ENCODE measurements around the gene COX6A1. TPM values are rescaled to one million over a fixed set of nuclear protein-coding genes. Genes with fewer than 3 reads are reported as not detected.
A peak's percentile ranks its signal among the peaks of the same experiment; 100 is the strongest.
"Not testable (repeated sequence)": the region's sequence is repeated elsewhere in the genome, so short reads cannot be mapped to it uniquely, and the experiment has no call there.

Gene COX6A1
- total and polyA plus RNA-seq, 12 donors, result 101 to 859 (median 160) TPM

GRCh38 chr12:120480211-120480610 is 42.3 kb downstream of the COX6A1 start:
- DNase-seq (no peak), ATAC-seq (no peak)
- Histone ChIP-seq H3K36me3 (peaks cover 0 to 9% (median 0%) of the 10 kb centered on the region in 9 donors), H3K9me3 (no peaks in the 10 kb centered on the region), H3K4me1 (peaks cover 0 to 10% (median 0%) of the 10 kb centered on the region in 9 donors), H3K27ac (peak overlapping the region in 1 of 10 donors; percentile 58), H3K27me3 (no peaks in the 10 kb centered on the region), H3K4me3 (no peak overlapping the region)
- WGBS, 2 donors, result 63 to 75% methylated on average over 1 of the region's 1 CpG
- no peak for TF ChIP-seq CTCF (IDR thresholded peaks at IDR 0.05)
- intact Hi-C loops (cut with DNase I), result no loop called here

GRCh38 chr12:120481022-120481767 is 43.3 kb downstream of the COX6A1 start:
- intact Hi-C loops (cut with DNase I), result no loop called here
- TF ChIP-seq CTCF (IDR thresholded peaks at IDR 0.05), result no peak
- Histone ChIP-seq H3K4me1 (peaks cover 0 to 4% (median 0%) of the 10 kb centered on the region in 9 donors), H3K27me3 (no peaks in the 10 kb centered on the region), H3K27ac (peak overlapping the region in 1 of 10 donors; percentile 58), H3K9me3 (no peaks in the 10 kb centered on the region), H3K4me3 (no peak overlapping the region), H3K36me3 (peaks cover 0 to 9% (median 0%) of the 10 kb centered on the region in 9 donors)
- ATAC-seq, result no peak
- 94 to 95% methylated on average over 9 of the region's 9 CpGs for WGBS, 2 donors
- no peak for DNase-seq

DNA sequence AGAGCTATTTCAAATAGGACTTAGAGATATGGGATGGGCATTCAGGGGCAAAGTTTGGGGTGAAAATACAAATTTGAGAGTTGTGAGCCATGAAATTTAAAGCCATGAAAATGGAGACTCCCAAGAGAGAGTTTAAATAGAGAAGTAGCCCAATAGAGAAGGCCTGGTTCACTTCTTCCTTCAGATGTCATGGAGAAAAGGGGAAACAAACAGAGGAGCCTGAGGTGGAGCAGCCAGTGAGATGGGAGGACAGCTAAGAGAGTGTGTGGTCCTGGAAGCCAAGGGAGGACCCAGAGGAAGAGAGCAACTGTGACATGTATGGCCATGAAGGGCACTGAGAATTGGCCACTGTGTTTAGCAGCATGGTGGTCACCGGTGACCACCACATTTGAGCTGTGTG is 45.7 kb downstream of the COX6A1 start:
- H3K36me3 ChIP-seq, result peaks cover 0 to 9% (median 0%) of the 10 kb centered on the region in 9 donors
- no peak overlapping the region for H3K27ac ChIP-seq
- no peaks in the 10 kb centered on the region for H3K27me3 ChIP-seq
- H3K4me3 ChIP-seq, result no peak overlapping the region
- ATAC-seq (no peak), DNase-seq (no peak)
- 97 to 100% methylated on average over 1 of the region's 1 CpG for WGBS, 2 donors
- peaks cover 0 to 4% (median 0%) of the 10 kb centered on the region in 9 donors for H3K4me1 ChIP-seq
- no peaks in the 10 kb centered on the region for H3K9me3 ChIP-seq
- intact Hi-C loops (cut with DNase I), result no loop called here
- TF ChIP-seq CTCF (IDR thresholded peaks at IDR 0.05), result no peak

DNA sequence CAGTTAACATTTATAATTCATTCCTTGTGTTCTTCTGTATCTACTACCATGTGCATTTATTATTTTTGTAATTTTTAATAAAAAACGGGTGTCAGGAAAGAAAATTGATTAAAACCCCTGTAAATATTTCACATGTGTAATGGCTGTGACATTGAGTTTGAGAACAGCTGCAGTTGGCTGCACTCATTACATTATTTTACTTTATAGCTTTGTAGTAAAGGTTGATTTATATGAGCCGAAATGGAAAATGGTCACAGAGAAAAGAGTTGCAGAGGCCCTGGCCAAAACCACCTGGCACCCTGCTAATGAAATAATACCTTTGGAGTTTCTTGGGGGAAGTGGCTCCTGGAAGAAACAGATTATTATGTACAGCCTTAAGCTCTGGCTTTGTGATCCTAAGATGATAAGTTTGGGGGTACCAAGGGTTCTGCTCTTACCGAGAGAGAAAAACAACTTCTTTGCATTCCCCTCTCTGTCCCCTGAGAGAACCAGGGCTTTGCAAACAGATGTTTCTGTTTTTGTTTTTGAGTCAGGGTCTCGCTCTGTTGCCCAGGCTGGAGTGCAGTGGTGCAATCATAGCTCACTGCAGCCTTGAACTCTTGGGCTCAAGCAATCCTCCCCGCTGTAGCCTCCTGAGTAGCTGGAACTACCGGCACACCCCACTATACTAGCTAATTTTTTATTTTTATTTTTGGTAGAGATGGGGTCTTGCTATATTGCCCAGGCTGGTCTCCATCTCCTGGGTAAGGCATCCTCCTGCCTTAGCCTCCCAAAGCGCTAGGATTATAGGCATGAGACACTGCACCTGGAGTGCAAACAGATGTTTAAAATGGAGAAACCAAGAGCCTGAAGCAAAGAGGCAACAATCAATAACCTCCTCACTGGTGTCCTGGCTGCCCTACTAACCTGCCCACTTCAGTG is 48.3 kb downstream of the COX6A1 start:
- H3K4me1 ChIP-seq, result peaks cover 0 to 5% (median 0%) of the 10 kb centered on the region in 9 donors
- TF ChIP-seq CTCF (IDR thresholded peaks at IDR 0.05), result no peak
- 93 to 95% methylated on average over 7 of the region's 7 CpGs for whole genome bisulfite sequencing, 2 donors
- peaks cover 0 to 17% (median 0%) of the 10 kb centered on the region in 9 donors for H3K36me3 ChIP-seq
- H3K9me3 ChIP-seq, result no peaks in the 10 kb centered on the region
- H3K4me3 ChIP-seq, result no peak overlapping the region
- H3K27ac ChIP-seq, result no peak overlapping the region
- DNase-seq (no peak), ATAC-seq (no peak)
- intact Hi-C loops (cut with DNase I), result no loop called here
- no peaks in the 10 kb centered on the region for H3K27me3 ChIP-seq

- H3K27me3 ChIP-seq; H3K9me3 ChIP-seq; ATAC-seq; intact Hi-C loops (cut with DNase I); H3K4me1 ChIP-seq; H3K4me3 ChIP-seq; DNase-seq; H3K27ac ChIP-seq: not testable (repeated sequence)
- peaks cover 0 to 12% (median 0%) of the 10 kb centered on the region in 9 donors for H3K36me3 ChIP-seq
- 59 to 70% methylated on average over 7 of the region's 7 CpGs for WGBS, 2 donors
Observed at GRCh38 chr12:120487552-120487951, 49.6 kb downstream of the COX6A1 start.
